Activated T-cell treated with anti-CD3 and anti-CD28 coated beads, Interleukin-2, amount 50 U/mL, for 1 hour (primary cell): ENCODE data around the gene ADCY7.
"Not testable (repeated sequence)": the region's sequence is repeated elsewhere in the genome, so short reads cannot be mapped to it uniquely, and the experiment has no call there.

Source experiments
- DNase-seq: peaks from one replicate; pipeline ENCODE4 v3.0.0-alpha.2; 2020

The ADCY7 gene

GRCh38 chr16:50266337-50267091 lies at the start of gene ADCY7:
Gene ADCY7 (plus strand): TSS chr16:50266551. CDS start chr16:50288180, 21,629 bp downstream.
- peak; percentile 86 for DNase-seq

- DNase-seq: no peak
Observed at GRCh38 chr16:50219402-50219975, 46.9 kb upstream of the ADCY7 start.

GRCh38 chr16:50224286-50224685 lies 42.1 kb upstream of the ADCY7 start:
- no peak for DNase-seq

- DNase-seq: no peak
Observed at GRCh38 chr16:50227120-50227519, 39.2 kb upstream of the ADCY7 start.

GRCh38 chr16:50227665-50228064 lies 38.7 kb upstream of the ADCY7 start:
- no peak for DNase-seq

- no peak for DNase-seq
Observed at GRCh38 chr16:50228364-50228868, 37.9 kb upstream of the ADCY7 start.

GRCh38 chr16:50229149-50229726 lies 37.1 kb upstream of the ADCY7 start:
- no peak for DNase-seq

GRCh38 chr16:50234771-50235556 lies 31.4 kb upstream of the ADCY7 start:
- no peak for DNase-seq

- DNase-seq: no peak
Observed at GRCh38 chr16:50235581-50235980, 30.8 kb upstream of the ADCY7 start.

GRCh38 chr16:50238314-50238713 lies 28.0 kb upstream of the ADCY7 start:
- DNase-seq: no peak

- no peak for DNase-seq
Observed at GRCh38 chr16:50238868-50239301, 27.5 kb upstream of the ADCY7 start.

GRCh38 chr16:50243024-50243423 lies 23.3 kb upstream of the ADCY7 start:
- DNase-seq: not testable (repeated sequence)

- DNase-seq: no peak
Observed at GRCh38 chr16:50244140-50244503, 22.2 kb upstream of the ADCY7 start.

GRCh38 chr16:50244504-50245416 lies 21.6 kb upstream of the ADCY7 start:
- no peak for DNase-seq

- DNase-seq: peak; percentile 61
Observed at GRCh38 chr16:50245417-50246298, 20.7 kb upstream of the ADCY7 start.

- no peak for DNase-seq
Observed at GRCh38 chr16:50246299-50247122, 19.8 kb upstream of the ADCY7 start.

- no peak for DNase-seq
Observed at GRCh38 chr16:50247123-50247905, 19.0 kb upstream of the ADCY7 start.

- DNase-seq: no peak
Observed at GRCh38 chr16:50247906-50248608, 18.3 kb upstream of the ADCY7 start.

GRCh38 chr16:50248845-50249244 lies 17.5 kb upstream of the ADCY7 start:
- no peak for DNase-seq
